K562 (cell line): ENCODE data around the gene PPT1. TPM values are rescaled to one million over a fixed set of nuclear protein-coding genes. Genes with fewer than 3 reads are reported as not detected.

Experiments
- EP300 ChIP-seq: IDR thresholded peaks from 2 replicates; pipeline ENCODE4 v1.6.1; 2012; ENCODE audit warnings: low read length, improper control_type of control experiment
- EP400 ChIP-seq: fragments of 450-650 bp; IDR thresholded peaks from 2 replicates; pipeline ENCODE4 v1.6.1; 2017; ENCODE audit warnings: antibody characterized with exemption, mild to moderate bottlenecking, moderate library complexity
- ERF ChIP-seq: fragments of 450-650 bp; formaldehyde crosslinking; IDR thresholded peaks from 2 replicates; pipeline ENCODE4 v1.4.0; 2020; ENCODE audit warnings: mild to moderate bottlenecking, mixed read lengths
- FOXJ3 ChIP-seq: sonication (generic); formaldehyde crosslinking; IDR thresholded peaks from 2 replicates; pipeline ENCODE4 v1.4.0; 2020; ENCODE audit warnings: mild to moderate bottlenecking, missing genetic modification reagents
- KLF13 ChIP-seq: fragments of 450-650 bp; IDR thresholded peaks from 2 replicates; pipeline ENCODE4 v1.6.1; 2016; ENCODE audit warnings: missing genetic modification characterization, low read depth, mild to moderate bottlenecking, missing compliant biosample characterization, moderate library complexity, borderline replicate concordance
- MCM5 ChIP-seq: fragments of 450-650 bp; IDR thresholded peaks from 2 replicates; pipeline ENCODE4 v1.6.1; 2016; ENCODE audit warnings: low read depth
- MIER1 ChIP-seq: fragments of 450-650 bp; IDR thresholded peaks from 2 replicates; pipeline ENCODE4 v1.6.1; 2016; ENCODE audit warnings: antibody characterized with exemption, mild to moderate bottlenecking, low read depth
- NFIX ChIP-seq: fragments of 250-450 bp; sonication (Bioruptor Pico); IDR thresholded peaks from 2 replicates; pipeline ENCODE4 v1.4.0; 2020; ENCODE audit warnings: low read depth, mild to moderate bottlenecking, moderate library complexity
- NONO ChIP-seq, 2 experiments: fragments of 200-400 bp in 1 of 2; fragments of 450-650 bp in 1 of 2; formaldehyde crosslinking in 1 of 2; IDR thresholded peaks; 2 replicates each; pipeline ENCODE4 v1.6.1; 2017; ENCODE audit warnings: low read depth in 2 of 2, mild to moderate bottlenecking in 2 of 2, moderate library complexity in 2 of 2, low read length in 1 of 2
- NR1H2 ChIP-seq: sonication (generic); formaldehyde crosslinking; IDR thresholded peaks from 2 replicates; pipeline ENCODE4 v1.4.0; 2020; ENCODE audit warnings: mild to moderate bottlenecking, missing genetic modification reagents
- SMAD3 ChIP-seq: fragments of 450-650 bp; formaldehyde crosslinking; conservative IDR thresholded peaks from 2 replicates; pipeline ENCODE4 v1.4.0; 2020; ENCODE audit warnings: mild to moderate bottlenecking
- SOX6 ChIP-seq: fragments of 450-650 bp; IDR thresholded peaks from 2 replicates; pipeline ENCODE4 v1.6.1; 2014; ENCODE audit warnings: mild to moderate bottlenecking
- STAG1 ChIP-seq: sonication (generic); formaldehyde crosslinking; IDR thresholded peaks from 2 replicates; pipeline ENCODE4 v1.5.0; 2020; ENCODE audit warnings: missing genetic modification reagents, borderline replicate concordance
- TCF3 ChIP-seq: sonication (generic); formaldehyde crosslinking; IDR thresholded peaks from 2 replicates; pipeline ENCODE4 v1.4.0; 2020; ENCODE audit warnings: mild to moderate bottlenecking, missing genetic modification reagents
- ZNF174 ChIP-seq: fragments of 250-450 bp; sonication (Bioruptor Pico); IDR thresholded peaks from 2 replicates; pipeline ENCODE4 v1.4.0; 2020; ENCODE audit warnings: mild to moderate bottlenecking
- ZNF707 ChIP-seq: fragments of 250-450 bp; sonication (Bioruptor Pico); conservative IDR thresholded peaks from 2 replicates; pipeline ENCODE4 v1.8.0; 2022; ENCODE audit warnings: inconsistent platforms, mild to moderate bottlenecking, moderate library complexity
- polyA plus RNA-seq, 8 experiments: library from polyadenylated mRNA; depleted of rRNA in 4 of 8; stranded (reverse) in 5 of 8; unstranded in 3 of 8; fragments of >200 nt; fragmentation: Nextera tagmentation in 2 of 8; fragmentation: Illumina TruSeq in 1 of 8; extraction: Ambion mirVana in 2 of 8; extraction: Trizol in 1 of 8; gene quantifications; 2 replicates each; pipeline versions ENCODE4 v1.2.1 to v1.2.3, GENCODE V29; 2011 to 2014; ENCODE audit warnings: inconsistent platforms in 1 of 8, missing spikeins in 1 of 8
- total RNA-seq, 7 experiments: library from RNA; depleted of rRNA in 6 of 7; stranded (reverse); fragments of >200 nt in 6 of 7; fragmentation: Illumina TruSeq in 2 of 7; extraction: Trizol in 2 of 7; gene quantifications; 2 replicates each; pipeline versions ENCODE4 v1.2.1 to v1.2.3, GENCODE V29; 2011 to 2021; ENCODE audit warnings: low replicate concordance in 1 of 7
- TF ChIP-seq, protein P1 (sequence below): fragments of 250-450 bp; sonication (Bioruptor Pico); IDR thresholded peaks from 2 replicates; pipeline ENCODE4 v1.4.0; 2020; ENCODE audit warnings: mild to moderate bottlenecking, moderate library complexity
- TF ChIP-seq, protein P2 (sequence below): sonication (generic); formaldehyde crosslinking; IDR thresholded peaks from 2 replicates; pipeline ENCODE4 v1.8.1; 2022; ENCODE audit warnings: missing genetic modification reagents
- TF ChIP-seq, protein P3 (sequence below): fragments of 200-400 bp; formaldehyde crosslinking; IDR thresholded peaks from 2 replicates; pipeline ENCODE4 v1.6.1; 2017; ENCODE audit warnings: mild to moderate bottlenecking, low read depth, low read length, moderate library complexity
- TF ChIP-seq, protein P4 (sequence below): sonication (generic); formaldehyde crosslinking; IDR thresholded peaks from 2 replicates; pipeline ENCODE4 v1.8.1; 2023; ENCODE audit warnings: mild to moderate bottlenecking, missing genetic modification reagents
- TF ChIP-seq, protein P5 (sequence below): fragments of 250-450 bp; sonication (Bioruptor Pico); IDR thresholded peaks from 2 replicates; pipeline ENCODE4 v1.4.0; 2020; ENCODE audit warnings: borderline replicate concordance

The PPT1 gene
- total and polyA plus RNA-seq, 9 of the 15 experiments (the other 6 are each of a cell fraction or from before 2014, with no cell fraction given): 72.2 to 285 (median 143) TPM

DNA sequence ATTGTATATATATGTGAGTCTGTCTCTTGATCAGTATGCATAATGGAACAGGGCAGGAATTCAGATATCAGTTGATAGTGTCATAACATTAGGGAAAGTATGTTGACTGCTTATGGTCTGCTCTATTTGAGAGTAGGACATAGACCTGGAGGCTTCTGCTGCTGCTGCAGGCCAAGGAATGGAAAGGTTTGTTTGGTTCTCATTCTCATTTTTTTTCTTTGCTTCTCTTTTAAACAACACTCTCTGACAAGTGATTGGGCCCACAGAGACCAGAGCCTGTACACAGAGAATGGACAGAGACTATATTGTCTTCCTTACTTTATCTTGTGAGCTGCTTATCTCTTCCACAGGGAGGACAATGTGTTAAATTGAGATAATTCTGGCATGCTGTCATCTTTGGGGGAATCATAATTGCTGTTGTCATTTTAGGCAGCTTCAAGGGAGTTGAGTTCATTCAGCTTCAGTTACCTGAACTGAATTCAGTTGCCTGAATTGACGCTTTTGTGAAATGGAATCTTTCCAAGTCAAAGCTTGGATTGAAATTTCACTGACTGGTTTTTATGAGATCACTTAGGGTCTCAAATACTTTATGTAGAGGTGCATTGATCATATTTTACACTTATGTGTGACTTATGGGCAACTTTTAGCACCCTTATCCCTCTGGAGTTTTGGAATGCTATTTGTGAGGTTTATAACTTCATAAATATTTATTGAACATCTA is 39.6 kb downstream of the PPT1 start (continued):
- TF ChIP-seq, protein P1, sequence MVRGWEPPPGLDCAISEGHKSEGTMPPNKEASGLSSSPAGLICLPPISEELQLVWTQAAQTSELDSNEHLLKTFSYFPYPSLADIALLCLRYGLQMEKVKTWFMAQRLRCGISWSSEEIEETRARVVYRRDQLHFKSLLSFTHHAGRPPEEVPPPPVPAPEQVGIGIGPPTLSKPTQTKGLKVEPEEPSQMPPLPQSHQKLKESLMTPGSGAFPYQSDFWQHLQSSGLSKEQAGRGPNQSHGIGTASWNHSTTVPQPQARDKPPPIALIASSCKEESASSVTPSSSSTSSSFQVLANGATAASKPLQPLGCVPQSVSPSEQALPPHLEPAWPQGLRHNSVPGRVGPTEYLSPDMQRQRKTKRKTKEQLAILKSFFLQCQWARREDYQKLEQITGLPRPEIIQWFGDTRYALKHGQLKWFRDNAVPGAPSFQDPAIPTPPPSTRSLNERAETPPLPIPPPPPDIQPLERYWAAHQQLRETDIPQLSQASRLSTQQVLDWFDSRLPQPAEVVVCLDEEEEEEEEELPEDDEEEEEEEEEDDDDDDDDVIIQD (CRISPR knock-in tag): no peak
- TF ChIP-seq SOX6 (peak; percentile 100), STAG1 (CRISPR knock-in tag) (no peak), EP300 (peak; percentile 100), ERF (no peak), MIER1 (no peak), MCM5 (no peak), EP400 (peak; percentile 61), NR1H2 (no peak), NFIX (no peak), SMAD3 (CRISPR knock-in tag) (0 out of 2 replicates have a peak, but pooled peaks have one; percentile 23), ZNF174 (0 out of 2 replicates have a peak, but pooled peaks have one; percentile 63), NONO (IDR thresholded peaks at IDR 0.05; ENCODE audit: low read depth in 2 of 2, low read length in 1 of 2) (peak in 1 of 2 experiments; percentile 71; a peak in 1 of 4 replicates), FOXJ3 (no peak), TCF3 (CRISPR knock-in tag) (peak; percentile 99), ZNF707 (CRISPR knock-in tag) (peak; percentile 52; the same call in 1 of the 2 replicates), KLF13 (no peak)
- TF ChIP-seq, protein P2, sequence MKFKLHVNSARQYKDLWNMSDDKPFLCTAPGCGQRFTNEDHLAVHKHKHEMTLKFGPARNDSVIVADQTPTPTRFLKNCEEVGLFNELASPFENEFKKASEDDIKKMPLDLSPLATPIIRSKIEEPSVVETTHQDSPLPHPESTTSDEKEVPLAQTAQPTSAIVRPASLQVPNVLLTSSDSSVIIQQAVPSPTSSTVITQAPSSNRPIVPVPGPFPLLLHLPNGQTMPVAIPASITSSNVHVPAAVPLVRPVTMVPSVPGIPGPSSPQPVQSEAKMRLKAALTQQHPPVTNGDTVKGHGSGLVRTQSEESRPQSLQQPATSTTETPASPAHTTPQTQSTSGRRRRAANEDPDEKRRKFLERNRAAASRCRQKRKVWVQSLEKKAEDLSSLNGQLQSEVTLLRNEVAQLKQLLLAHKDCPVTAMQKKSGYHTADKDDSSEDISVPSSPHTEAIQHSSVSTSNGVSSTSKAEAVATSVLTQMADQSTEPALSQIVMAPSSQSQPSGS (CRISPR knock-in tag): no peak
- TF ChIP-seq, protein P3, sequence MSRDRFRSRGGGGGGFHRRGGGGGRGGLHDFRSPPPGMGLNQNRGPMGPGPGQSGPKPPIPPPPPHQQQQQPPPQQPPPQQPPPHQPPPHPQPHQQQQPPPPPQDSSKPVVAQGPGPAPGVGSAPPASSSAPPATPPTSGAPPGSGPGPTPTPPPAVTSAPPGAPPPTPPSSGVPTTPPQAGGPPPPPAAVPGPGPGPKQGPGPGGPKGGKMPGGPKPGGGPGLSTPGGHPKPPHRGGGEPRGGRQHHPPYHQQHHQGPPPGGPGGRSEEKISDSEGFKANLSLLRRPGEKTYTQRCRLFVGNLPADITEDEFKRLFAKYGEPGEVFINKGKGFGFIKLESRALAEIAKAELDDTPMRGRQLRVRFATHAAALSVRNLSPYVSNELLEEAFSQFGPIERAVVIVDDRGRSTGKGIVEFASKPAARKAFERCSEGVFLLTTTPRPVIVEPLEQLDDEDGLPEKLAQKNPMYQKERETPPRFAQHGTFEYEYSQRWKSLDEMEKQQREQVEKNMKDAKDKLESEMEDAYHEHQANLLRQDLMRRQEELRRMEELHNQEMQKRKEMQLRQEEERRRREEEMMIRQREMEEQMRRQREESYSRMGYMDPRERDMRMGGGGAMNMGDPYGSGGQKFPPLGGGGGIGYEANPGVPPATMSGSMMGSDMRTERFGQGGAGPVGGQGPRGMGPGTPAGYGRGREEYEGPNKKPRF: no peak
- TF ChIP-seq, protein P4, sequence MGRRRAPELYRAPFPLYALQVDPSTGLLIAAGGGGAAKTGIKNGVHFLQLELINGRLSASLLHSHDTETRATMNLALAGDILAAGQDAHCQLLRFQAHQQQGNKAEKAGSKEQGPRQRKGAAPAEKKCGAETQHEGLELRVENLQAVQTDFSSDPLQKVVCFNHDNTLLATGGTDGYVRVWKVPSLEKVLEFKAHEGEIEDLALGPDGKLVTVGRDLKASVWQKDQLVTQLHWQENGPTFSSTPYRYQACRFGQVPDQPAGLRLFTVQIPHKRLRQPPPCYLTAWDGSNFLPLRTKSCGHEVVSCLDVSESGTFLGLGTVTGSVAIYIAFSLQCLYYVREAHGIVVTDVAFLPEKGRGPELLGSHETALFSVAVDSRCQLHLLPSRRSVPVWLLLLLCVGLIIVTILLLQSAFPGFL (CRISPR knock-in tag): no peak
- TF ChIP-seq, protein P5, sequence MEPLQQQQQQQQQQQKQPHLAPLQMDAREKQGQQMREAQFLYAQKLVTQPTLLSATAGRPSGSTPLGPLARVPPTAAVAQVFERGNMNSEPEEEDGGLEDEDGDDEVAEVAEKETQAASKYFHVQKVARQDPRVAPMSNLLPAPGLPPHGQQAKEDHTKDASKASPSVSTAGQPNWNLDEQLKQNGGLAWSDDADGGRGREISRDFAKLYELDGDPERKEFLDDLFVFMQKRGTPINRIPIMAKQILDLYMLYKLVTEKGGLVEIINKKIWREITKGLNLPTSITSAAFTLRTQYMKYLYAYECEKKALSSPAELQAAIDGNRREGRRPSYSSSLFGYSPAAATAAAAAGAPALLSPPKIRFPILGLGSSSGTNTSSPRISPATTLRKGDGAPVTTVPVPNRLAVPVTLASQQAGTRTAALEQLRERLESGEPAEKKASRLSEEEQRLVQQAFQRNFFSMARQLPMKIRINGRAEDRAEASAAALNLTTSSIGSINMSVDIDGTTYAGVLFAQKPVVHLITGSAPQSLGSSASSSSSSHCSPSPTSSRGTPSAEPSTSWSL: no peak
